Retinal pigment epithelial cell (primary cell): ENCODE results near the gene NFASC.

ENCODE experiments used
- DNase-seq: peaks from one replicate; pipeline ENCODE4 v3.0.0-alpha.2; 2010; ENCODE audit warnings: low read depth
- H3K4me3 ChIP-seq: 2 replicates; pipeline ENCODE4 v1.5.1; 2011; ENCODE audit warnings: mild to moderate bottlenecking, low read length, control low read depth, moderate library complexity
- CTCF ChIP-seq: conservative IDR thresholded peaks from 2 replicates; pipeline ENCODE4 v1.5.1; 2011; ENCODE audit warnings: low read depth, low read length, control low read depth, inconsistent platforms

The NFASC gene

GRCh38 chr1:204894606-204895005, 23.9 kb downstream of the NFASC start:
- DNase-seq = no peak
- TF ChIP-seq CTCF = no peak
- no peak overlapping the region for H3K4me3 ChIP-seq

GRCh38 chr1:204896023-204896422, 25.4 kb downstream of the NFASC start:
- DNase-seq = no peak
- TF ChIP-seq CTCF = no peak

GRCh38 chr1:204896787-204897469, 26.3 kb downstream of the NFASC start:
- no peak for TF ChIP-seq CTCF
- no peak overlapping the region for H3K4me3 ChIP-seq
- DNase-seq = no peak

More at GRCh38 chr1:204896023-204896422, 25.4 kb downstream of the NFASC start:
- no peak overlapping the region for H3K4me3 ChIP-seq

- no peak for DNase-seq
- no peak for TF ChIP-seq CTCF
- no peak overlapping the region for H3K4me3 ChIP-seq
These were observed 30.1 kb downstream of the NFASC start for GRCh38 chr1:204900721-204901120.

GRCh38 chr1:204902671-204903070, 32.0 kb downstream of the NFASC start:
- no peak for TF ChIP-seq CTCF
- H3K4me3 ChIP-seq = no peak overlapping the region
- DNase-seq = no peak

GRCh38 chr1:204904228-204904810, 33.7 kb downstream of the NFASC start:
- TF ChIP-seq CTCF = no peak
- no peak overlapping the region for H3K4me3 ChIP-seq
- no peak for DNase-seq

- no peak for DNase-seq
- no peak for TF ChIP-seq CTCF
- H3K4me3 ChIP-seq = no peak overlapping the region
These were observed 38.4 kb downstream of the NFASC start for GRCh38 chr1:204909109-204909508.
